Right renal cortex interstitium (tissue), 3 donors: Measurements from ENCODE around the gene PGM1. TPM values are rescaled to one million over a fixed set of nuclear protein-coding genes. Genes with fewer than 3 reads are reported as not detected.

Source experiments
- DNase-seq, 3 donors: peaks; one replicate each; pipeline ENCODE4 v3.0.0-alpha.2; 2013; ENCODE audit warnings: low read depth in 3 of 3, low spot score in 2 of 3
- polyA plus RNA-seq, 3 donors: library from polyadenylated mRNA; unstranded; fragments of 120-200 nt; gene quantifications; one replicate each; pipeline ENCODE4 v1.2.1, GENCODE V29; 2013; ENCODE audit not compliant: insufficient read length in 3 of 3

Gene PGM1
- polyA plus RNA-seq, 3 donors, result 31.4 to 31.9 (median 31.5) TPM

- DNase-seq, result no peak
Observed at GRCh38 chr1:63599799-63600198, 6.6 kb downstream of the PGM1 start.

- DNase-seq, result no peak
Observed at GRCh38 chr1:63600248-63600647, 7.0 kb downstream of the PGM1 start.

DNA sequence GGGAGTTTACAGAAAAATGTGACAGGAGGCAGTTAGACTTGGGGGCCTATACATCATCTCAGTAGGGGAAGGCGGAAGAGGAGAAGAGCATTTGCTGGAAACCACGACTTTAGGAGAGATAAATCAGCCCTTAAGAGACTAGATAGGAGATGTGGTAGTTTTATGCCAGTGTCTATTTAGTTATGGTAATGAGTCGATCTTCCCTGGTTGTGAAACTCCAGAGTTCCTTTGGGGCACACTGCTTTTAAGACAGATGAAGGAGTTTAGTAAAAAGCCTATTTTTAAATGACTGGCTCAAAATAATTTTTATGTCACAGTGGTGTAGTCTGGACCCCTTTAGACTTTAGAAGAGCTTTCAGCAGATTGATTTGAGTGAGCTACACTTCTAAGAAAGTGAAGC is 7.8 kb downstream of the PGM1 start:
- DNase-seq, result no peak

DNA sequence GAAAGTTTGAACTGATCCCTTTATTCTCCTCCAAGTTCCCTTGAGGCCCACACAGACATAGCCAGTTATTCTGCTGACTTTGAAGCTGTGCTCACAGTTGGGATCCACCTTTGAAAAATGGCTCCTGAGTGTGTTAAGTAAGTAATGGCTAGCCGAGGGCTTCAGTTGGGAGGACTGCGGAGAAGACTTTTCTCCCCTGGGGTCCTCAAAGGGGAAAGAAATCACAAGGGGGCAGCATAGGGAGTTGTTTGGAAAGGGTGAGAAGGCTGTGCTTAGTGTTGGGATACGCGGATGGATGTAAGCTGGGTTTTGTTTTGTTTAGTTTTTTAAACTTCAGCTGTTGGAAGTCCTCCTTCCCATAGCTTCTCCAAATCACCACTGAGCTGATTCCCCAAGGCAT is 8.3 kb downstream of the PGM1 start:
- no peak for DNase-seq

GRCh38 chr1:63601912-63602311 is 8.7 kb downstream of the PGM1 start:
- DNase-seq, result no peak

DNA sequence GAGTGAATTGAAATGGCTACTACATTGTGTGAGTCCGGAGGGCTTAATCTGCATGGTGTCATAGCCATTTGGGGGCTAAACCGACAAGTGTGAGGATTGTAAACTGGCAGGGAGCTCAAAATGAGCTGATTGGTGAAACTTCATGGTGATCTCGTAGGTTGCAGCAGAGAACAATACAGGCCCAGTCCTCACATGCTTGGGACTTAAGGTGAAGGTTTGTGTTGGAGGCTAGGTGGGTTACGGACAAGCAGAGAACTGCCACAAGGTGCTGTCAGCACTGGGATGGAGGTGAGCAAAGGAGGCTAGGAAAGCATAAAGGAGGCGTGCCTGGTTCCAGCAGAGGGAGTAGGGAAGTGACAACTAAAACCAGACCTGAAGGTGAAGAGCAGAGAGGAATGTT is 9.4 kb downstream of the PGM1 start:
- DNase-seq, result no peak

- no peak for DNase-seq
Observed at GRCh38 chr1:63603810-63604209, 10.6 kb downstream of the PGM1 start.

DNA sequence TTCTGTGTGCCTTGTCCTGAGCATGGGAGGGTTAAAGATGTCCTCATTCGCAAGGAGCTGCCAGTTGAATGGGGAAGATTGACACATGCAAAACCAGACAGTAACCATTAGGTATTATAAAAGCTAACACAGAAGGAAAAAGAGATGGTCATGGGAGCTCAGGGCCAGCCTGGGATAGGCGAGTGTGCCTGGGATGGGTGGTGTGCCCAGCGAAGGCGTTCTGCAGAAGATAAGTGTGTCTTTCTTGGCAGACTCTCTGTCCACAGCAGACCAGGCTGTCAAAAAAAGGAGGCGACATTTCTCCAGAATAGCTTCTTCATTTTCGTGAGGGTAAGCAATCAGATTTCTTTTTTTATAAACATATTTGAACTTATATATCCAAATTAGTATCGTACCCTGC is 14.1 kb downstream of the PGM1 start:
- DNase-seq, result no peak

DNA sequence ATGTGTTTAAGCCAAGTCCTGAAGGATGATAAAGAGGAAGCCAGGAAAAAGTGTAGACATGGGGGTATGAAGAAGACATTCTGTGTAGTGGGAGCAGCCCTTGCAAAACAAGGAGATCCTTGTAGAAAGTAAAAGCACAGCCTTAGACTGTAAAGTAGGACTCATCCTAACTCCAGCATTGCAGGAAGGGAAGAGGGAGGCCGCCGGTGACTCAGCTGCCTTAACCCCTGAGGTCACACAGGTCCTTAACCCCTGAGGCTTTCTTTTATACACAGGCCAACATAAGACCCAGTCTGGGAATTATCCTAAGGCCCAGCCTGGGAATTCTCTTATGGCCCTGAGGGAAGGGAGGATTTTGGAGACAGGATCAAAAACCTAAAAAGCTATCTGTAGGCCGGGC is 18.0 kb downstream of the PGM1 start:
- no peak for DNase-seq

DNA sequence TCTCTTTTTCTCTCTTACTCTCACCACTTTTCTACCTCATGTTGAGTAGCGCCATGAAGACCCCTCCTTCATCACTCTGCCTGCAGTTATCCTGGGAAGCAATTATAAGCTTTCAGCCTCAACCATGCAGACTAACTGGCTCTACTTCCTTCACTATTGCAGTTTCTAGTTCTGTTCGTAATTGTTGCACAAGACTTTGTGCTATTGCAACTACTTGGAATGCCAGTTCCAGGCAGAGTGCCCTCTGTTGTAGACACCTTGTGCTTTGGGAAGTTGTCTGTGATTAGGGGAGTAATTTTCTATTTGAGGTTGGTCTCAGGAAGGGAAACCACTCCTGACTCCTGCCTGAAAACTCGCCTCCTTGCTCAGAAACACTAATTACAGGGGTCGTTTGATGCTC is 19.4 kb downstream of the PGM1 start:
- DNase-seq, result no peak

DNA sequence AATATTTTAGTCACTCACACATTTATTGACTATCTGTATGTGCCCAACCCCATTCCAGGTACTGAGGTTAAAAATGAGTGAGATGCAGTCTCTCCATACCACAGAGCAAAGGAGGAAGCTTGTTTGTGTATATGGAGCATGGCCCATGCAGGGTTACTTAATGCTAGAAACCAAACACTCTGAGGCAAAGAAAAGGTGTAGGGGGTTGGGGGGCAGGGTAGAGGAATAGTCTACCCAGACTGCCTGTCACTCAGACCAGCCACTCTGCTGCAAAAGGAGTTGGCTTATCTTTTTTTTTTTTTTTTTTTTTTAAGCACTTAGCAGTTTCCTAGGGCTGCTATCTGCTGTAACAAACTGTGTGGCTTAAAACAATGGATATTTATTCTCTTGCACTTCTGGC is 19.8 kb downstream of the PGM1 start:
- no peak for DNase-seq

DNA sequence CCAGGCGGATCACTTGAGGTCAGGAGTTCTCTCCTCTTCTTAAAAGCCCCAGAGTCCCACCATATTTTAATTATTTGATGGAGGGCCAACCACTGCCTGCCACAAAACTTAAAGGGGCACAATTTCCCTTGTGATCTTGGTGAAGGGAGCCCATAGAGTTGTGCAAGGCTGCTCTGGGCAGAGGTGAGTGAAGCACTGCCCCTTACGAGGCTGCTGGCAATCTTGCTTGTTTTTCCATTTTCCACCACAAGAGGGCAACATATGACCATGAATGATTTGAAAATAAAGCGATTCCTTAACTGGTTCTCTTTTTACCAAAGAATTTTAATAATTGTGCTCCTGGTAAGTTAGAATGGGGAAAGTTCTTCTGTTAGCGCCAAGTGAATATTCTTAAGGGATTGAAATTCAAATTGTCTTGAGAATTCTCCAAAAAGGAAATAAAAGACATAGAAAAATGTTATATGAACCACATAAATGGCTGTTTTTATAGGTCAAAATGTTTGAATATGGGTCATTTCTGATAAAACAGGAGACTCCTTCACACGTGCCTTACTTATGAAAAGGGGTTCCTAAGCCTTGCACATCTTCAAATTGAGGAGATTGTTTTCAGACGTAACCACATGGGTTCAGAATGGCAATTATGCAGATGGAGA is 22.7 kb downstream of the PGM1 start:
- DNase-seq, result peak; percentile 65 to 77 (median 70)

DNA sequence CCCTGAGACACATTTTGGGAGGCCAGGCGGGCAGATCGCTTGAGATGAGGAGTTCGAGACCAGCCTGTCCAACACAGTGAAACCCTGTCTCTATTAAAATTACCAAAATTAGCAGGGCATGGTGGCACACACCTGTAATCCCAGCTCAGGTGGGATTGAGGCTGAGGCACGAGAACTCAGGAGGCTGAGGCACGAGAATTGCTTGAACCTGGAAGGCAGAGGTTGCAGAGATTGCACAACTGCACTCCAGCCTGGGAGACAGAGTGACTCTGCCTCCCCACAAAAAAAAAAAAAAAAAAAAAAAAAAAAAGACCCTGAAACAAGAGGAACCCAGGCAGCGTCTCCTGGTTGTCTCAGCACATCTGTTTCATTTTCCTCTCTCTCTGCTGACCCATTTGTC is 24.2 kb downstream of the PGM1 start:
- no peak for DNase-seq

- DNase-seq, result no peak
Observed at GRCh38 chr1:63618011-63618410, 24.8 kb downstream of the PGM1 start.

GRCh38 chr1:63619558-63619957 is 26.3 kb downstream of the PGM1 start:
- DNase-seq, result no peak

- DNase-seq, result no peak
Observed at GRCh38 chr1:63620671-63621070, 27.5 kb downstream of the PGM1 start.

DNA sequence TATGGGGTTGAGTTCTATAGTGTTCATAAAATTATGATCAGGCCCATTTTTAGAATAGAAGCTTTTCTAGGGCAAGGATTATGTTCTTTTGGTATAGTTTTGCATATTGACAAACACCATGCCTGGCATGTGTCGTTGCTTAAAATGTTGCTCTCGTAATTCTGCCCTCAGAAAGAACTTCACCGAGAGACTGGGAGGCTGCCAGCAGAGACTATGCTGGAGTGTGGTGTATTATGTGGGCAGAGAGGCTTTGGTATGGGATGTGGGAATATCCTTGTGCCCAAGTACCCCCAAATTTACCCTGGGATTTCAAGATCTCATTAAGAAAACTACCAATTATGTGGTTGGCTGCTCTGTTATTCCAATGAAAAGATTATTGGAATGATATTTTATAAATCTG is 27.9 kb downstream of the PGM1 start:
- no peak for DNase-seq

GRCh38 chr1:63621698-63622097 is 28.5 kb downstream of the PGM1 start:
- DNase-seq, result no peak

GRCh38 chr1:63622849-63623566 is 29.8 kb downstream of the PGM1 start:
- DNase-seq, result no peak

DNA sequence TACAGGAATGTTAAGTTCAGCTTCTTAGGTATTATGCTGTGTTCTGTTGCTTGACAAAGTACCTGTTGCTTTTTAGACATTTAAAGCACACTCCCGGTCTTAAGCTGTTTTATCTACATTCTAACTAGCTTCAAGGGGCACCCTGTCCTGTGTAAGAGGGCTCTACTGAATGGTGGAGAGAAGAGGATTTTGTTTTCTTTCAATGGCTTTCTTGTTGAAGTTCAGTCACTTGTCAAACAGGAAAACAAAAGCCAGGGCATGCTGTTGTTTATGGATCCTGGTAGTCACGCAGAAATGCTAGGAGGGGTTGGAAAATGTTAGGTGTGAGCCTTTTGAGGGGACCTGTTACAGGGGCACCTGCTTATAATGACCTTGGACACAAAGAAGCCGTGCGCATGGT is 30.7 kb downstream of the PGM1 start:
- DNase-seq, result no peak

GRCh38 chr1:63624911-63625310 is 31.7 kb downstream of the PGM1 start:
- no peak for DNase-seq

DNA sequence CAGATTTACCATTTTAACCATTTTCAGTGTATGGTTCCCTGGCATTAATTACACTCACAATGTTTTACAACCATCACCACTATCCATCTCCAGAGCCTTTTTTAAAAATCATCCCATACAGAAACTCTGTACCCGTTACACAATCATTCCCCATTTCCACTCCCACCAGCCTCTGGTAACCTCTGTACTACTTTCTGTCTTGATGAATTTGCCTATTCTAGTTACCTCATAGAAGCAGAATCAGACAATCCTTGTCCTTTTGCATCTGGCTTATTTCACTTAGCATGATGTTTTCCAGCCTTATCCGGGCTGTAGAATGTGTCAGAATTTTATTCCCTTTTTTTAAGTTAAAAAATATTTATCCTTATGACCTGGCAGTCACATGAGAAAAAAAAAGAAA is 33.0 kb downstream of the PGM1 start:
- DNase-seq, result no peak

DNA sequence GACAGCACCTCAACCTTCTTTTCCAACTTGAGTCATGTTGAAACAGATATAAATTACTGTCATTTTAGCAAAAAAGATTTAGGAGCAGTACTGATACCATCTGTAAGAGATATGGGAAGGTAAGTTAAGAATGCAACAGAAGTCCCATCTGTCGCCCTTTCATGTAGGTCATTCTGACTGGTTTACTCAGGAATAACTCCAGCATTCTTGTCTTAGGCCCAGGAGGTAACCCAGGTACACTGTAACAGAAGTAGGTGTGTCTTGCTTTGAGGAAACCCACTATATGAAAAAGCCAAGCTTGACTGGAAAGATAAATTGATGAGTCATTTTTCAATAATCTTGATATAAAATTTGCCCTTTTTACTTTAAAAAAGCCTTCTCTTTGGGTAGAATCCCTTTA is 35.4 kb downstream of the PGM1 start:
- no peak for DNase-seq
